Measurements from ENCODE around the gene MGAT3. TPM values are rescaled to one million over a fixed set of nuclear protein-coding genes. Genes with fewer than 3 reads are reported as not detected.

MGAT3 gene
- total and polyA plus RNA-seq, 2 donors (not counting 1 experiment from before 2014, with no cell fraction given), result 11.1 to 27.8 TPM

- Mint-ChIP-seq H3K27ac (peak overlapping the region; percentile 79), H3K4me1 (peaks cover 21% of the 10 kb centered on the region), H3K27me3 (no peaks in the 10 kb centered on the region), H3K9me3 (ENCODE audit: insufficient read depth) (no peaks in the 10 kb centered on the region), H3K4me3 (peak overlapping the region; percentile 59)
- no peaks in the 10 kb centered on the region for H4K20me1 ChIP-seq (ENCODE audit: control insufficient read depth, insufficient read depth, low read length, poor library complexity, severe bottlenecking)
- no peak overlapping the region for H3K27ac ChIP-seq (ENCODE audit: low read length in 2 of 2)
- H2AFZ ChIP-seq (ENCODE audit: insufficient read depth, low read depth, low read length, poor library complexity, severe bottlenecking), result peak overlapping the region; percentile 46
- WGBS (ENCODE audit: insufficient coverage), result 39% methylated on average over 10 of the region's 13 CpGs
- no peak for TF ChIP-seq EZH2 (IDR thresholded peaks at IDR 0.05; ENCODE audit: borderline replicate concordance, insufficient read depth, low read depth, low read length, poor library complexity, severe bottlenecking)
- TF ChIP-seq CTCF (IDR thresholded peaks at IDR 0.05), result no peak
- intact Hi-C loops (cut with micrococcal nuclease), result loop anchor here (2.0 kb wide), 1 partner anchor 43 kb away; no protein-coding TSS in a partner anchor
- peak; percentile 98 for ATAC-seq (ENCODE audit: low read depth)
- DNase-seq, result peak; percentile 86
- POLR2A ChIA-PET, result interaction anchor here (0.6 to 1.7 kb wide), 8 partner anchors 12 to 452 kb away, joined by 3 to 22 read pairs (median 4); partner anchors contain the start of genes ATF4, MIEF1, RPL3 and TAB1
- CTCF ChIA-PET, result interaction anchor here (0.6 to 10.4 kb wide), 19 partner anchors 10 to 554 kb away, joined by 3 to 166 read pairs (median 4); partner anchors contain the start of genes MIEF1 and TAB1
- no peaks in the 10 kb centered on the region for H3K27me3 ChIP-seq (replicated peaks in 1 of 4; ENCODE audit: control extremely low read depth in 1 of 4, control insufficient read depth in 3 of 4, insufficient read depth in 4 of 4, low read length in 3 of 4)
- H3K9me3 ChIP-seq (ENCODE audit: control extremely low read depth in 1 of 3, control insufficient read depth in 2 of 3, insufficient read depth in 1 of 3, low read length in 2 of 3), result no peaks in the 10 kb centered on the region
- no peak overlapping the region for H3K9ac ChIP-seq (ENCODE audit: low read length)
- no peaks in the 10 kb centered on the region for H3K79me2 ChIP-seq (ENCODE audit: control insufficient read depth, insufficient read depth, low read length)
- peaks cover 4 to 14% of the 10 kb centered on the region in 2 donors for H3K4me1 ChIP-seq (ENCODE audit: control insufficient read depth in 2 of 2, insufficient read depth in 2 of 2, low read length in 2 of 2)
- H3K36me3 ChIP-seq (replicated peaks in 1 of 2; ENCODE audit: control extremely low read depth in 1 of 2, control insufficient read depth in 1 of 2, extremely low read depth in 1 of 2, insufficient read depth in 2 of 2, low read length in 1 of 2), result peaks cover 0 to 3% of the 10 kb centered on the region in 2 experiments
- H3K4me2 ChIP-seq (replicated peaks; ENCODE audit: low read depth, low read length, poor library complexity, severe bottlenecking), result peak overlapping the region; percentile 66
- peak overlapping the region in 2 of 5 experiments; percentile 12 to 37 for H3K4me3 ChIP-seq (ENCODE audit: control extremely low read depth in 1 of 5, extremely low read depth in 1 of 5, insufficient read depth in 1 of 5, low read depth in 2 of 5, low read length in 4 of 5)
Measured at GRCh38 chr22:39490135-39490798, 33.5 kb downstream of the MGAT3 start.
